HG02678 (cell line): ENCODE measurements around the gene TOX3.

Experiments used
- ATAC-seq: cut with Tn5 transposase; IDR thresholded peaks from one replicate; pipeline ENCODE4 v1.9.1; 2021; ENCODE audit warnings: mild to moderate bottlenecking, moderate library complexity; ENCODE audit not compliant: unreplicated experiment

The TOX3 gene

GRCh38 chr16:52567193-52567592 is 20.2 kb upstream of the TOX3 start:
- ATAC-seq, result no peak

DNA sequence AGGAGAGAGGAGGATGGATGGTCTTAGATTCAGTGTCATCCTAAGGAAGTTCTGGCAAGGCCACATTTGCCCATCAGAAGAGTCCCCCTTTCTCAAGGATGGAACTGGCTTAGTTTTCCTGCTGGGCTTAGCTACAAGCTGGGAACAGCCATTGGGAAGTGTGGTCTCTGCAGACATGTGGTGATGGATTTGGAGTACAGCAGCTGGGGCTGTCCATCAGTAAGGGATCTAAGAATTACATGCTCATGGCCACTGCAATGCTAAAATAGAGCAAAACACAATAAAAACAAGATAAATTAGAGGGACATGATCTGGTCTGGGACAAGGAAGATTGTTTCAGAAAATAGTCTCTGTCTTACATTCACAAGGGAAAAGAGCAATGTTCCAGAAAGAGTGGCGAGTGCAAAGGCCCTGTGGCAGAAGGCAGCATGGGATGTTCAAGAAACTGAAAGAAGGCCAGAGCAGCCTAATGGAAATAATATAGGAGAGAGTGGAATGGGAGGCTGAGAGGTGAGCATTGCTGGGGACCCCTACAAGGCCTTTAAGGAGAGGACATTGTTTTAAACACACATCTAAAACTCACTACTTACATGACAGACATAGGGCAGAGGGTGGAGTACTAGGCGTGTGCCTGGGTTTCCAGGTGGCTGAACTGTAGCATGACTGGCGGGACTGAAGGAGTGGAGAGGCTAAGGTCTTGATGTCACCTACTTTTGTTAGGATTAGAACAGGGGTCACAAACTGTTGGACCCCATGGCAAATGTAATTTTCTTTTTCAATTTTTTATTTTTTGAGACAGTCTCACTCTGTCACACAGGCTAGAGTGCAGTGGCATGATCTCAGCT is 17.0 kb upstream of the TOX3 start:
- no peak for ATAC-seq

GRCh38 chr16:52562770-52563169 is 15.8 kb upstream of the TOX3 start:
- ATAC-seq, result no peak

DNA sequence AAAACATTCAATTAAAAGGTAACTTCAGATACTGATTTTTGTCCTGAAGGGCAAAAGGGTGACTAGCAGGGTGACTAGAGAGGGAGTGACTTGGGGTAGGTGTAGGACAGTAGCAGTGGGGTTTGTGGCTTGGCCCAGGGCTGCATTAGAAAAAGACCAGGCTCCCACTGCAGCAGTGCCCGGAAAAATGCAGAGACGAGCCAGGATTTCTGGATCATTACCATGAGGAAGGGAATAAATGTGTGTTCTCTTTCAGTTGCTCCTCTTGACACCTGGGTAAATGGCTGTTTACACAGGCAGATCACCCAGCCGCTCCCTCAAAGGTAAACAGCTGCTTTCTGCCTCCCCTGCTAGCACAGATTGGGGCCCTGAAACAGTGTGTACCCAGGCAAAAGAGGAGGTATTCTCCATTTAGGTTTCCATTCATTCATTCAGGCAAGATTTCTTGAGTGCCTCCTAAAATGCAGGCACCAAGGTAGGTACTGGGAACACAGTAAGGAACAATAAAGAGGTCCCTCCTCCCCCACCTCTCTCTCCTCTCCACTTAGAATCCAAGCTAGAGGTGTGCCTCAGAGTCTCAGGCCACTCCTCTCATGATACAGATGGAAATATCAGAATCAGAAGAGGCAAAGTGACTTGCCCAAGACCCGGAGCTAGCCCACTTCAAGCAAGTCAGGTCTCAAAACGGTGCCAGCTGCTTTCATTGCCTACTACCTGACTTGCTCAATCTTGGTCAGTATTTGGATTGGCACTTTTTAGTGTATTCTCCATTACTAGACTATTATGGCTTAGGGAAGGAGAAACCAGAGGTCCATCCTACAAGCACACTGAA is 15.2 kb upstream of the TOX3 start:
- ATAC-seq, result no peak

DNA sequence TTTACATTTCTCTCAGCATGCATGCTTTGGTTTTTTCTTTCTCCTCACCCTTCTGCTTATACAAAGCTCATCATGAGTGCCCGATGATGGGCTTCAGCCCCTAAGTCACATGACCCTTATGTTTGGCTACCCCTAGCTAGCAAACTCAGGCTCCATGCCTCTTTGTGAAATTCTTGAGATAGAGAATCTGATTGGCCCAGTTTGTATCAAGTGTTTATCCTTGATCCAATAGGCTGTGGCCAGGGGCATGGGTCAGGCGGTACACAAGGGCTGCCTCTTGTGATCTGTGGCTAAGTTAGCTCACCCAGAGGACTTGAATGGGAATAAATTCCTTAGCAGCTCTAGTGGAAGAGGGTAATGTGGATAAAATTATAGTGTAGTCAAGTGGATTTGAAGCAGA is 11.5 kb upstream of the TOX3 start:
- ATAC-seq, result no peak

DNA sequence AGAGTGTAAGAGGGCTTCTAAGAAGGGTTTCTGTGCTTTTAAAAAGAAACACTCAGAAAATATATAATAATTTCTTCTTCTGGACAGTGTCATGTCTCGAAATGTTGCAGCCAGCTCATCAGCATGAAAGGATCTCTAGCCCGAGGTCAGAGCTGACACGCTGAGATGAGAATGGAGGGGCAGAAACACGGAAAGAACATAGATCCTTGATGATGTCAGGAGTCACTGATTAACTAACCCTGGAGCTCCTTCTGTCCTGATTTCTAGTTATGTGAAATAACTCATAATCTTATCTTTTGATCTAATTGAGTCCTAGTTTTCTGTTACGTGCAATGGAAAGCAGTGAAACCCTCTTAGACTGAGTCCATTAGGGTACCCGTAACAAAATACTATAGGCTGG is 10.3 kb upstream of the TOX3 start:
- no peak for ATAC-seq

- ATAC-seq, result no peak
These were observed 9.1 kb upstream of the TOX3 start for GRCh38 chr16:52556083-52556482.

- no peak for ATAC-seq
These were observed 8.6 kb upstream of the TOX3 start for GRCh38 chr16:52555572-52555971.

DNA sequence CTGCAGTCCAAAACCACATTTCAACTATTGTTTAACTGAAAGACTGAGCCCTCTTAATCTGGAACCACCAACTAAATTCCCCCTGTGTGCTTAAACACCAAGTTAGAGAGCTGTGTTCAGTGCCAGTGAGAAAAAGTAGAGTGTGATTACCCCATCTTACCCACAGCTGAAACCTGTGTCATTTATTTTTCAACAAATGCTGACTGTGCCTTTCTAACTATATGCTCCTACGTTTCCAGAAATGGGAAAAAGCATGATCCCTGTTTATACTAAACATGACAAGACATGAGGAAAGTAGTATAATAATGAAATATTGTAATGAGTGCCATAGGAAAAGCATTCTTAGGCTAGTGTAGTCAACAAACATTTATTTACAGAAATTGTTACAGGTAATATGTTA is 7.4 kb upstream of the TOX3 start:
- no peak for ATAC-seq

DNA sequence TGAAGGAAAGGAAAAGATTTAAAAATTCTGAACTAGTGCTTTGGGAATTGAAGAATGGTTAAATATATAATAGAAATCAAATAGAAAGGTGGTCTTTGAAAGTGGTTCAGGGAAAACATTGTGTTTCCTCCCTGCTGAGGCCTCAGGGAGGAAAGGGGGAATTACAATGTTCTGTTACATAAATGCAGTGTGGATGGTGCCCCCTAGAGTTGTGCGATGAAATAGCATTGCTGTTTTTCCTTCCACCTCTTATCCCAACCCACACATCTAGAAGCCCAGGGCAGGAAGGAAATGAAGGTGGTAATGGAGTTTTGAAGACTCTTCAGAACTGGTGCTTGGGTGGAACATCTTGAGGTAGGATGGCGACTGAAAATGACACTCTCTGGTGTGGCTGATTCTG is 6.4 kb upstream of the TOX3 start:
- no peak for ATAC-seq

- no peak for ATAC-seq
These were observed 5.7 kb upstream of the TOX3 start for GRCh38 chr16:52552643-52553042.

- ATAC-seq, result no peak
These were observed 2.2 kb upstream of the TOX3 start for GRCh38 chr16:52549011-52549692.

DNA sequence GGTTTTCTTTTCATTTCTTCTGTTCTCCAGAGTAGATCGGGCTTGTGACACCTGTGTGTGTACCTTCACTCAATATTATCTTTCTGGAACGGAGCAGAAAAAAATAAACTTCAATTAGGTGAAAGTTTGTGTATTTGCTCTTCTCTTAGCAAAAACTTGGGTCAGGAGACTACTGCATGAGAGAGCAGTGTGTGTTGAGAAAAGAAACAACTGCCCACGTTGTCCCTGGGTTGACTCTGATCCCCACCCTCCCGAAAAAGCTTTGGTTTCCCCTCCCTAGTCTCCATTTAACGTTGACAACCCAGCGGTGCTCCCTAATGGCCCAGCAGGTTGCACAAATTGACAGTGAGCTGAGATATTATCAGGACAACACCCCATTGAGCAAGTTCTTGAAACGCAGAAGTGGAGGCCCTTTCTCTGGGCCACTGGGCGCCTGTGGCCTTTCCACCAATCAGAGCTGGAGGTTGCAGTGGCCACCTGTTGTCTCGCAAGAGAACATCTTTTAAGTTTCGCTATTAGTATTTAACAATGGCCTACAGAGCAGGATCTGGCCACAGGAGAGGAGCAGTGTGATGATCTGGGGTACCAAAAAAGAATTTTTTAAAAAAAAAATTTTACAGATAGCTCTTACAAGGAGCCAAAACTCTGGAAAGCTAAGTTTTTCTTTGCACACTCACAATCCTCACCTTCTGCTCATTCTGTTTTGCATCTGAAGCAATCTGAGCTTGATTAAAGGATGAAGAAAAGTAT is 1.5 kb upstream of the TOX3 start:
- no peak for ATAC-seq

DNA sequence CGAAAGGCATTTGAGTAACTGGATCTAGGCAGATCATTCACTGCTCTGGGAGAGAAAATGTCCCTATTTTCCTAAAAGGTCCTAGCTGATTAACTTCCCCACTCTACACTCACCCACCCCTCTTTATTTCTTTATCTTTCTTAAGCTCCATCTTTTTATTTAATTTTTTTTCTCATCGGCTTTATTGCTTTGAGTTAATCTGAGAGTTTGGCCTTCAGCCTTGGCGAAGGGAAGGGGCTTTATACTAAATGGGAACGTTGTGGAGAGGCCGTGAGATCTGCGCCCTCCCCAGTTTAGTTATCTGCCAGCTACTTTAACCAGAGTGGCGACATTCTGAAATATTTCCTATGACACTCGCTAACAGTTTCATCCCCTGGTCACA is 882 bp upstream of the TOX3 start:
- no peak for ATAC-seq

- ATAC-seq, result no peak
These were observed 496 bp downstream of the TOX3 start for GRCh38 chr16:52546291-52547003.

DNA sequence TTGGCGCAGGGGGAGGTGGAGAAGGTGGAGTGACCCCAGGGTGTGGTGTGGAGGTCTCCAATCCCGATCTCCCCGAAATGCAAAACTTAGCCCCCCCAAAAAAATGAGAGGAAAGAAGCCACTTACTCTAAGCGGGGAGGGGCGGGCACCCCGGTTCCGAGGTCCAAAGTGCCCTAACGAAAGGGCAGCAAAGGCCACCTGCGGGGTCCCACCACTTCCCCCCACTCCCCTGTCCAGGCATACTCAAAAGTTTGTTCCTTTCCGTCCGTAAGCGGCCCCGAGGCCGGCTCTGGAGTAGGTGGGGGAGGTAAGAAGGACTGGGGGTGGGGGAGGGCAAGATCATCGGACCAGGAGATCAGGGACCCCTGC is 1.1 kb downstream of the TOX3 start:
- ATAC-seq, result no peak

DNA sequence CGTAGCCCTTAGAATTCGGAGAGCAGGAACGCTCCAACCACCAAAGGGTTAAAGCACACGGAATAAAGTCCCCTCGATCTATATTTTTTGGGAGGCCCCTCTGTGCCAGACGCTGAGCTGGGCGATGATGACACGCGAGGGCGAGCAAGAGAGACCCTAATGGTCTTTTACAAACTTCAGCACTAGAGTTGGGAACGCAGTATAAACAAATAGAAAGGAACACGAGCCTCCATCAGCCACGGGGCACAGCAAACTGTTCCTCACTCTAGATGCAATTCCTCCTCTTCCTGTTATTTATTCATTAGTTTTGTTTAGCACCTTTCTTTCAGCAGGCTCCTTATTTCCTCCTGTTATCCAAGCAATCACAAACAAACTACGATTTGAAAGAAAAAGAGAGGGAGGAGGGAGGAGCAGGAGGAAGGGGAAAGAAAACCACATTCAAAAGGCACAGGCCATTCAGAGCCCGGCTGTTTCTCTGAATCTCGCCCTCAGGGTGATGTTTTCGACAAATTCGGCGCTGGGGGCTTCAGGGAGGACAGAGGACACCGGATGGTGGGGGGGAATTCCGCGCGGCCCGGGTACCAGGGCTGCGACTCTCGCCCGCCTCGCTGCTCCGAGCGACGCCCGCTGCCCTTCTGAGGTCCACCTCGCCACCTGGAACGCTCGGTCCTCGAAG is 1.6 kb downstream of the TOX3 start:
- ATAC-seq, result no peak

DNA sequence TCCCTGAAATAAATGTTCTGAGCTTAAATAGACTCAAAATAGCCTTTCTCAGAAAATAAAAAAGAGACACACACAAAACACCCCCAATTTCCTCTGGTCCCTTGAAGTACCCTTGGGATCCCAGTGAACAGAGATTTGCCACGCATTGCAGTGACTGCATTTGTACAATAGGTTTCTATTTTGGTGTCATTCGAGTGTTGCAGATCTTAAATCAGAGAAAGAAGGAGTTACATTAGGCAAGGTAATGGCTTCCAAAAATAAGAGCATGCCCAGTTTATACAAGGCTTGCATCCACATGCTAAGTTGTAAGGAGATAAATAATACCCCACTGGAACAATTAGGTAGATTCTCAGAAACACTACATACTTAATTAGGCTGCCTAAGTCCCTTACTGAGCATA is 2.2 kb downstream of the TOX3 start:
- no peak for ATAC-seq

DNA sequence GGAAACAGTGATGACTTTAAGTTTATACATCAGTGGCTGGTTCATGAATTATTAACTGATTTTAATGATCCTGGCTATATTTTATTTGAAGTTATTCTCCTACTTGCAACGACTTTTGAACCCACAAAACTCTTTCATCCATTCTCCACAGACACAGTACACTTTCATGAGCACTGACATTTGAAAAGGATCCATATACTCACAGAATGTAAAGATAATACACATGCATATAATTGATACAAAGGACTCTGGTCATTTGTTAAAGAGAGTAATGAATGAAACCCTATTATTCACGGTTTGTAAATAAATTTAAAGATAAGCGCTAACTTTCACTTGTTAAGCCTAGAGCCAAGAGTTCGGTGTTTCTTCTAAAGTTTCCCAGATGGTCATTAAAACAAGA is 3.3 kb downstream of the TOX3 start:
- no peak for ATAC-seq

GRCh38 chr16:52540910-52541309 is 6.0 kb downstream of the TOX3 start:
- no peak for ATAC-seq
